Measurements from ENCODE around the gene DDX46. TPM values are rescaled to one million over a fixed set of nuclear protein-coding genes. Genes with fewer than 3 reads are reported as not detected.
"Not testable (repeated sequence)": the region's sequence is repeated elsewhere in the genome, so short reads cannot be mapped to it uniquely, and the experiment has no call there.

The DDX46 gene
- total RNA-seq, 2 donors from 2014 or later, result 30.8 to 43.1 TPM

- DNase-seq, result no peak
- intact Hi-C loops (cut with DNase I, micrococcal nuclease), result no loop called here
- ATAC-seq, result no peak
Observed at GRCh38 chr5:134833340-134834032, 74.9 kb downstream of the DDX46 start.

- intact Hi-C loops (cut with DNase I, micrococcal nuclease), result no loop called here
Observed at GRCh38 chr5:134835623-134836022, 77.0 kb downstream of the DDX46 start.

GRCh38 chr5:134837530-134838181 lies 79.1 kb downstream of the DDX46 start:
- DNase-seq, result no peak
- intact Hi-C loops (cut with DNase I, micrococcal nuclease), result no loop called here
- ATAC-seq, result peak; percentile 81

More at GRCh38 chr5:134835623-134836022, 77.0 kb downstream of the DDX46 start:
- ATAC-seq, result no peak
- no peak for DNase-seq

- DNase-seq; intact Hi-C loops (cut with DNase I, micrococcal nuclease): not testable (repeated sequence)
- peak; percentile 15 for ATAC-seq
Observed at GRCh38 chr5:134838361-134838760, 79.8 kb downstream of the DDX46 start.

- DNase-seq, result no peak
- intact Hi-C loops (cut with DNase I, micrococcal nuclease), result no loop called here
- ATAC-seq, result no peak
Observed at GRCh38 chr5:134840811-134841210, 82.2 kb downstream of the DDX46 start.

- ATAC-seq (no peak), DNase-seq (no peak)
- intact Hi-C loops (cut with DNase I, micrococcal nuclease), result no loop called here
Observed at GRCh38 chr5:134844252-134844651, 85.7 kb downstream of the DDX46 start.

- DNase-seq, result no peak
- peak; percentile 34 for ATAC-seq
- intact Hi-C loops (cut with DNase I, micrococcal nuclease), result no loop called here
Observed at GRCh38 chr5:134845335-134845851, 86.8 kb downstream of the DDX46 start.

- peak; percentile 95 to 96 for DNase-seq
- ATAC-seq, result peak; percentile 95
- intact Hi-C loops (cut with DNase I, micrococcal nuclease), result no loop called here
Observed at GRCh38 chr5:134845852-134846640, 87.5 kb downstream of the DDX46 start, which contains the start of gene C5orf24. C5orf24 (plus strand) TSS chr5:134845968; CDS start chr5:134854901, 8,933 bp downstream.

GRCh38 chr5:134846641-134846960 lies 88.0 kb downstream of the DDX46 start:
- ATAC-seq (peak; percentile 17), DNase-seq (no peak)
- intact Hi-C loops (cut with DNase I, micrococcal nuclease), result no loop called here

- ATAC-seq; DNase-seq; intact Hi-C loops (cut with DNase I, micrococcal nuclease): not testable (repeated sequence)
Observed at GRCh38 chr5:134849434-134849933, 90.9 kb downstream of the DDX46 start.

- no peak for ATAC-seq
- DNase-seq, result no peak
- intact Hi-C loops (cut with DNase I, micrococcal nuclease), result no loop called here
Observed at GRCh38 chr5:134851307-134851923, 92.8 kb downstream of the DDX46 start.

- ATAC-seq; intact Hi-C loops (cut with DNase I, micrococcal nuclease); DNase-seq: not testable (repeated sequence)
Observed at GRCh38 chr5:134856465-134856864, 97.9 kb downstream of the DDX46 start.

- DNase-seq, result no peak
- intact Hi-C loops (cut with DNase I, micrococcal nuclease), result no loop called here
- peak; percentile 24 for ATAC-seq
Observed at GRCh38 chr5:134857401-134857800, 98.8 kb downstream of the DDX46 start.

- ATAC-seq (peak; percentile 51), DNase-seq (no peak)
- intact Hi-C loops (cut with DNase I, micrococcal nuclease), result no loop called here
Observed at GRCh38 chr5:134864707-134865106, 106.1 kb downstream of the DDX46 start.

- ATAC-seq (no peak), DNase-seq (no peak)
- intact Hi-C loops (cut with DNase I, micrococcal nuclease), result no loop called here
Observed at GRCh38 chr5:134873494-134873893, 114.9 kb downstream of the DDX46 start.

GRCh38 chr5:134873987-134874830 lies 115.6 kb downstream of the DDX46 start, which contains the start of gene TXNDC15:
TXNDC15 (plus strand) TSS chr5:134874371; CDS start chr5:134874428, 57 bp downstream.
- peak; percentile 80 to 92 for DNase-seq
- peak; percentile 98 for ATAC-seq
- intact Hi-C loops (cut with DNase I, micrococcal nuclease), result no loop called here

- ATAC-seq (peak; percentile 42), DNase-seq (peak; percentile 58 to 62)
- intact Hi-C loops (cut with DNase I, micrococcal nuclease), result no loop called here
Observed at GRCh38 chr5:134874831-134875655, 116.5 kb downstream of the DDX46 start.

All from left colon (tissue), 2 donors.